GM12878 (cell line): ENCODE measurements around the gene BNC2. TPM values are rescaled to one million over a fixed set of nuclear protein-coding genes. Genes with fewer than 3 reads are reported as not detected.

ENCODE experiments used
- ATAC-seq: fragments of 200-7000 bp; cut with Tn5 transposase; 3 replicates; pipeline ENCODE4 v1.9.1; 2020; ENCODE audit warnings: mild to moderate bottlenecking, moderate library complexity
- BruUV-seq: library from RNA; stranded (reverse); fragments of 400-500 nt; replicated peaks from 2 replicates; lab custom pipeline; 2021; lab: Mats Ljungman, UMichigan
- CTCF ChIA-PET: fragments of 300-600 bp; sonication (Branson Sonifier 250); formaldehyde crosslinking; extraction: SDS; loops from one replicate; lab custom pipeline; 2021; ENCODE audit warnings: inconsistent platforms; lab: Yijun Ruan, JAX
- POLR2A ChIA-PET: fragments of 350-600 bp; formaldehyde crosslinking; extraction: SDS; loops from one replicate; lab custom pipeline; 2021; ENCODE audit warnings: inconsistent platforms; lab: Charles Lee
- RAD21 ChIA-PET: fragments of 300-600 bp; sonication (Branson Sonifier 250); formaldehyde crosslinking; loops from one replicate; lab custom pipeline; 2023; ENCODE audit warnings: antibody characterized with exemption; ENCODE audit not compliant: unreplicated experiment; lab: Charles Lee
- SMC1A ChIA-PET: fragments of 300-600 bp; sonication (Branson Sonifier 250); formaldehyde crosslinking; loops from one replicate; lab custom pipeline; 2023; ENCODE audit not compliant: unreplicated experiment, uncharacterized antibody; lab: Charles Lee
- DNase-seq: peaks from one replicate; pipeline ENCODE4 v3.0.0-alpha.2; 2011; ENCODE audit warnings: low read depth, low spot score
- FAIRE-seq: peaks from 3 replicates; lab custom pipeline; 2011; peaks lifted over from hg19 to GRCh38; lab: Jason Lieb, UNC
- H2AFZ ChIP-seq: 2 replicates; pipeline ENCODE4 v1.6.0; 2011; ENCODE audit warnings: low read depth, low read length, control low read depth; ENCODE audit not compliant: control insufficient read depth
- H3K27ac ChIP-seq: 2 replicates; pipeline ENCODE4 v1.5.1; 2011; ENCODE audit warnings: control low read depth; ENCODE audit not compliant: control insufficient read depth, insufficient read depth
- H3K27me3 ChIP-seq, 2 experiments: replicated peaks in 1 of 2; 2 replicates each; pipeline versions ENCODE4 v1.6.0 to v1.6.1; 2011; ENCODE audit warnings: low read length in 1 of 2; ENCODE audit not compliant: control insufficient read depth in 2 of 2, insufficient read depth in 2 of 2
- H3K36me3 ChIP-seq, 2 experiments: 2 replicates each; pipeline ENCODE4 v1.5.1; 2011; ENCODE audit warnings: low read length in 1 of 2; ENCODE audit not compliant: control insufficient read depth in 2 of 2, insufficient read depth in 2 of 2
- H3K4me1 ChIP-seq: 2 replicates; pipeline ENCODE4 v1.6.1; 2011; ENCODE audit warnings: mild to moderate bottlenecking, low read length, moderate library complexity, mixed read lengths; ENCODE audit not compliant: control insufficient read depth, insufficient read depth
- H3K4me2 ChIP-seq: 2 replicates; pipeline ENCODE4 v1.6.0; 2011; ENCODE audit warnings: control low read depth; ENCODE audit not compliant: control insufficient read depth, insufficient read depth
- H3K4me3 ChIP-seq: fragments of 200-600 bp; sonication (generic); 2 replicates; pipeline ENCODE4 v1.5.1; 2016
- H3K79me2 ChIP-seq: 2 replicates; pipeline ENCODE4 v1.6.0; 2011; ENCODE audit warnings: low read length; ENCODE audit not compliant: control insufficient read depth, insufficient read depth
- H3K9ac ChIP-seq: 2 replicates; pipeline ENCODE4 v1.8.0; 2011; ENCODE audit warnings: low read length, control low read depth, mixed read lengths; ENCODE audit not compliant: control insufficient read depth, insufficient read depth
- H3K9me3 ChIP-seq: replicated peaks from 3 replicates; pipeline ENCODE4 v1.5.1; 2011; ENCODE audit warnings: mild to moderate bottlenecking, low read length; ENCODE audit not compliant: control insufficient read depth, insufficient read depth
- H4K20me1 ChIP-seq: 2 replicates; pipeline ENCODE4 v1.6.0; 2011; ENCODE audit not compliant: control insufficient read depth, insufficient read depth
- ATF7 ChIP-seq: fragments of 450-650 bp; IDR thresholded peaks from 2 replicates; pipeline ENCODE4 v1.6.1; 2016; ENCODE audit warnings: low read depth, mild to moderate bottlenecking
- BCL3 ChIP-seq: IDR thresholded peaks from 2 replicates; pipeline ENCODE4 v1.6.1; 2011; ENCODE audit warnings: borderline replicate concordance, low read depth, mild to moderate bottlenecking, moderate library complexity, low read length; ENCODE audit not compliant: insufficient read depth, poor library complexity, severe bottlenecking
- IRF4 ChIP-seq: IDR thresholded peaks from 2 replicates; pipeline ENCODE4 v1.6.1; 2011; ENCODE audit warnings: low read depth, low read length
- PML ChIP-seq: IDR thresholded peaks from 2 replicates; pipeline ENCODE4 v1.6.1; 2012; ENCODE audit warnings: low read length, inconsistent platforms
- RAD21 ChIP-seq: IDR thresholded peaks from 2 replicates; pipeline ENCODE4 v1.6.1; 2011; ENCODE audit warnings: mild to moderate bottlenecking, low read depth, low read length, moderate library complexity; ENCODE audit not compliant: insufficient read depth
- SREBF1 ChIP-seq: IDR thresholded peaks from 2 replicates; pipeline ENCODE4 v1.6.1; 2012; ENCODE audit warnings: mild to moderate bottlenecking, low read length
- SREBF2 ChIP-seq: IDR thresholded peaks from 2 replicates; pipeline ENCODE4 v1.6.1; 2012; ENCODE audit warnings: mild to moderate bottlenecking, low read length
- ZNF207 ChIP-seq: fragments of 450-650 bp; IDR thresholded peaks from 2 replicates; pipeline ENCODE4 v1.6.1; 2014; ENCODE audit warnings: antibody characterized with exemption, mild to moderate bottlenecking, borderline replicate concordance
- WGBS: methylation state at CpG from one replicate; pipeline ENCODE4 v1.1.6; 2016; ENCODE audit warnings: low lambda C conversion rate; ENCODE audit not compliant: insufficient replicate concordance, insufficient coverage; ENCODE audit errors: missing lambda C conversion rate; 5-methylcytosine and 5-hydroxymethylcytosine counted together
- in situ Hi-C: fragments of 300-500 bp; cut with MboI; formaldehyde crosslinking; loops from 9 replicates; pipeline ENCODE4 v1.14.3; 2018; ENCODE audit warnings: mixed read lengths
- intact Hi-C: fragments of 100-400 bp; cut with micrococcal nuclease; formaldehyde crosslinking; loops from one replicate; pipeline ENCODE4 v1.14.2; 2022; ENCODE audit not compliant: unreplicated experiment
- polyA plus RNA-seq, 11 experiments: library from polyadenylated mRNA; depleted of rRNA in 4 of 11; unstranded in 6 of 11; stranded (reverse) in 5 of 11; fragments of >200 nt; fragmentation: Nextera tagmentation in 4 of 11; fragmentation: Illumina TruSeq in 1 of 11; extraction: Ambion mirVana in 4 of 11; extraction: Trizol in 1 of 11; gene quantifications; 1 replicate in 1 of 11; 2 replicates in 10 of 11; pipeline versions ENCODE4 v1.2.1 to v1.2.3, GENCODE V29; 2011 to 2016; ENCODE audit warnings: inconsistent platforms in 2 of 11, missing spikeins in 2 of 11, low read depth in 1 of 11
- total RNA-seq, 4 experiments: library from RNA; depleted of rRNA in 3 of 4; stranded (reverse); fragments of >200 nt in 3 of 4; fragmentation: Illumina TruSeq in 1 of 4; extraction: Trizol in 1 of 4; gene quantifications; 2 replicates each; pipeline versions ENCODE4 v1.2.1 to v1.2.3, GENCODE V29; 2013 to 2021

BNC2 gene
- total and polyA plus RNA-seq, 10 of the 15 experiments (the other 5 are each of a cell fraction or from before 2014, with no cell fraction given): 0.05 to 14.5 (median 0.26) TPM

DNA sequence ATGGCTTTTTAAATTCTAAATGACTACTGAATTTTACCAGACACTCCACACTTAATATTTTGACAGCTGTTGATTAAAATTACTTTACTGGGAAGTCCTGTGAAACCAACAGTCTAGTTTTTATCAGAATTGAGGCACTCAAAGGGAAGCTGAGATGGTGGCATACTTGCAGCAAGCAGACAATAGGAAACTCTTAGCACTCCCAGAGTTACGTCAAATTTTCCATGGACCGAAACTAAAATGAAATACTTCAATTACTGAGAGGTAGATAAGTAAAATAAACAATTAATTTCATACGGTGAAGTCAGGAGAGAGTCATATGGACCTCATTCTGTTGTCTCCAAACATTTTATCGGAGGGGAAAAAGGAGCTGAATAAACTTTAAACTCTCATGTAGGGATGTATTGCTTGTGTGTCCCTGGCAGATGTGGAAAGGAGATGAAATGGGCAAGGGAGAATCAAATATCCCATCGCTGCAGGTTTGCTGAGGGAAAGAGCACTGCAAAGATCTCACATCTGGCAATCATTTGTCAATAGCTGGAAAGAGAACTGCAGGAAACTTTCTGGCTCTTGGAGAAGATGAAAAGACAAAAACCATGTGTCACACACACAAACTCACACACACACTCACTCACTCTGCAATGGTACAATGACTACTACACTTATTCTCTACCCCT, 189.4 kb downstream of the BNC2 start (continued):
- TF ChIP-seq PML (no peak), IRF4 (no peak), SREBF1 (no peak)

DNA sequence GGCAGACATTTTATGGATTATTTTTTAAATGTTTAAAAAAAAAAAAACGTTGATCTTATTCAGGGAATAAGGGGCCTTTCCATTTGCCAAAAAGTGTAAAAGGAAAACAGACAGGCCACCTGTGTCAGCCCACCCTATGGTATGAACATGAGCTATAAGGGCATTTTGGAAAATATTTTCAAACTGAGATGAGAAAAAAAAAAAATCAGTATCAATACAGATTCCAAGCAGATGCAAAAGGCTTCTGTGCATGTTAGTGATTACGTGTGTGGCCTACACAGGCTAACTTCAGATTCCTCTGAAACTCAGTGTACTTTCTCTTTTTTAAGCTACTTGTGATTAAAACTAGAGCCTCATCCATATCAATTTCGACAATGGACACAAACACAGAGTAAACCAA, 189.9 kb downstream of the BNC2 start:
- POLR2A ChIA-PET: no interaction called here
- FAIRE-seq: no peak

DNA sequence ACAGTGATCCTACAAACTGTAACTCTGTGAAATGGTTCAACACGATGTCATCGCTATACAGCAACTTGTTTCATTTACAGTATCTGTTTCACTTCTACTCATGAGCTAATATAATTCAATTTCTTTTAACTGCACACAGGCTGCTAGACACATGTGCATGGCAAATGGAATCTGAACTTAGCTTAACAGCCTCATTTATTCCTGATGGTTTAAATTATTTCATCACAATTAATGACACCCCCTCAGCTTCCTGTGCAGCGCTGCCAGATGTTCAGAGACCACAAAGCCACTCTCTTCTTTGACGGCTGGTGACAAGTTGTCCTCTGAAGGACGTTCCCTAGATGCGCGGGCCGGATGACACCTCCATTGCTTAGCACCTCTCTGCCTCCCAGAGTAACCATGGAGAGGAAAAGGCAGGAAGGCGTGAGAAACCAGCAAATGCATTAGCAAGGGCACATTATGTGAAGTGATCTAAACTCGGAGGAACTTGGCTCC, 191.1 kb downstream of the BNC2 start:
- in situ Hi-C loops: no loop called here
- ChIA-PET POLR2A (interaction anchor here (0.6 kb wide), 1 partner anchor 62 kb away, joined by 3 read pairs; no protein-coding TSS in a partner anchor), RAD21 (no interaction called here), CTCF (no interaction called here), SMC1A (interaction anchor here (2.1 kb wide), 1 partner anchor 10 kb away, joined by 7 read pairs; no protein-coding TSS in a partner anchor)
- no peak overlapping the region for H2AFZ ChIP-seq
- H3K27ac ChIP-seq: no peak overlapping the region
- DNase-seq (no peak), ATAC-seq (peak; percentile 85), FAIRE-seq (no peak)
- no peaks in the 10 kb centered on the region for H3K36me3 ChIP-seq
- TF ChIP-seq SREBF2: no peak
- TF ChIP-seq BCL3: no peak
- peak; percentile 71 for TF ChIP-seq ATF7
- H3K79me2 ChIP-seq: no peaks in the 10 kb centered on the region
- H4K20me1 ChIP-seq: no peaks in the 10 kb centered on the region
- BruUV-seq: no TSS peak
- 42% methylated on average over 10 of the region's 10 CpGs for WGBS
- H3K4me1 ChIP-seq: no peaks in the 10 kb centered on the region
- no peak overlapping the region for H3K4me3 ChIP-seq
- H3K9me3 ChIP-seq: no peaks in the 10 kb centered on the region
- H3K4me2 ChIP-seq: no peak overlapping the region
- no peak overlapping the region for H3K9ac ChIP-seq
- intact Hi-C loops: no loop called here
- H3K27me3 ChIP-seq: no peaks in the 10 kb centered on the region

More for the DNA sequence above, 189.9 kb downstream of the BNC2 start:
- Histone ChIP-seq H3K9ac (no peak overlapping the region), H3K4me1 (no peaks in the 10 kb centered on the region), H2AFZ (no peak overlapping the region), H3K36me3 (no peaks in the 10 kb centered on the region), H3K27me3 (no peaks in the 10 kb centered on the region), H4K20me1 (no peaks in the 10 kb centered on the region), H3K4me2 (no peak overlapping the region), H3K4me3 (no peak overlapping the region), H3K79me2 (no peaks in the 10 kb centered on the region), H3K27ac (no peak overlapping the region), H3K9me3 (no peaks in the 10 kb centered on the region)
- WGBS: 3% methylated on average over 3 of the region's 3 CpGs
- in situ Hi-C loops: no loop called here
- no TSS peak for BruUV-seq
- no peak for DNase-seq
- RAD21 ChIA-PET: interaction anchor here (0.5 kb wide), 1 partner anchor 431 kb away, joined by 3 read pairs; no protein-coding TSS in a partner anchor
- SMC1A ChIA-PET: interaction anchor here (2.1 kb wide), 1 partner anchor 9 kb away, joined by 7 read pairs; no protein-coding TSS in a partner anchor
- TF ChIP-seq ZNF207 (no peak), RAD21 (no peak)
- CTCF ChIA-PET: no interaction called here
- intact Hi-C loops: no loop called here
- ATAC-seq: no peak
